RWPE2 (cell line): Measurements from ENCODE around the gene AHDC1.

Experiments used
- ATAC-seq: fragments of 200-7000 bp; cut with Tn5 transposase; 3 replicates; pipeline ENCODE4 v1.9.1; 2021; ENCODE audit warnings: low read depth
- DNase-seq: peaks from one replicate; pipeline ENCODE4 v3.0.0-alpha.2; 2020; ENCODE audit warnings: low spot score
- H3K27ac ChIP-seq: fragments of 450-650 bp; 2 replicates; pipeline ENCODE4 v1.5.1; 2017; ENCODE audit warnings: mild to moderate bottlenecking; ENCODE audit not compliant: poor library complexity, severe bottlenecking
- H3K27me3 ChIP-seq: fragments of 250-450 bp; sonication (Bioruptor Pico); 2 replicates; pipeline ENCODE4 v1.5.1; 2021; ENCODE audit warnings: mild to moderate bottlenecking, moderate library complexity; ENCODE audit not compliant: insufficient read depth, poor library complexity, severe bottlenecking
- H3K36me3 ChIP-seq: fragments of 250-450 bp; sonication (Bioruptor Pico); 2 replicates; pipeline ENCODE4 v1.5.1; 2020; ENCODE audit warnings: low read depth, mild to moderate bottlenecking, moderate library complexity
- H3K4me1 ChIP-seq: fragments of 250-450 bp; sonication (Bioruptor Pico); 2 replicates; pipeline ENCODE4 v1.5.1; 2021; ENCODE audit warnings: mild to moderate bottlenecking, moderate library complexity; ENCODE audit not compliant: insufficient read depth, poor library complexity, severe bottlenecking
- H3K4me3 ChIP-seq: fragments of 250-450 bp; sonication (Bioruptor Pico); 2 replicates; pipeline ENCODE4 v1.5.1; 2021; ENCODE audit warnings: mild to moderate bottlenecking, moderate library complexity; ENCODE audit not compliant: severe bottlenecking
- H3K9me3 ChIP-seq: fragments of 250-450 bp; sonication (Bioruptor Pico); 2 replicates; pipeline ENCODE4 v1.5.1; 2021; ENCODE audit warnings: mild to moderate bottlenecking, moderate library complexity; ENCODE audit not compliant: severe bottlenecking
- CTCF ChIP-seq: fragments of 450-650 bp; IDR thresholded peaks from one replicate; pipeline ENCODE4 v1.5.1; 2017; ENCODE audit warnings: mild to moderate bottlenecking, moderate library complexity; ENCODE audit not compliant: poor library complexity, severe bottlenecking

The AHDC1 gene

GRCh38 chr1:27596986-27597385, 7.0 kb downstream of the AHDC1 start:
- no peak for DNase-seq

GRCh38 chr1:27596261-27596660, 7.7 kb downstream of the AHDC1 start:
- TF ChIP-seq CTCF, result no peak
- Histone ChIP-seq H3K27ac (peak overlapping the region; percentile 68), H3K36me3 (no peaks in the 10 kb centered on the region), H3K4me1 (peaks cover 56% of the 10 kb centered on the region), H3K4me3 (no peak overlapping the region), H3K9me3 (no peaks in the 10 kb centered on the region), H3K27me3 (no peaks in the 10 kb centered on the region)
- no peak for DNase-seq
- no peak for ATAC-seq

More at GRCh38 chr1:27596986-27597385, 7.0 kb downstream of the AHDC1 start:
- H3K27ac ChIP-seq, result peak overlapping the region; percentile 68
- no peak for ATAC-seq
- no peaks in the 10 kb centered on the region for H3K27me3 ChIP-seq
- H3K36me3 ChIP-seq, result no peaks in the 10 kb centered on the region
- peaks cover 53% of the 10 kb centered on the region for H3K4me1 ChIP-seq
- H3K4me3 ChIP-seq, result no peak overlapping the region
- no peaks in the 10 kb centered on the region for H3K9me3 ChIP-seq
- TF ChIP-seq CTCF, result no peak

- peaks cover 56% of the 10 kb centered on the region for H3K4me1 ChIP-seq
- no peak for TF ChIP-seq CTCF
- DNase-seq (no peak), ATAC-seq (no peak)
- no peak overlapping the region for H3K4me3 ChIP-seq
- no peaks in the 10 kb centered on the region for H3K9me3 ChIP-seq
- H3K27me3 ChIP-seq, result no peaks in the 10 kb centered on the region
- H3K27ac ChIP-seq, result peak overlapping the region; percentile 68
- H3K36me3 ChIP-seq, result peaks cover 1% of the 10 kb centered on the region; the same call in 1 of the 2 replicates
Measured at GRCh38 chr1:27595597-27595996, 8.3 kb downstream of the AHDC1 start.

- no peak for TF ChIP-seq CTCF
- Histone ChIP-seq H3K27me3 (no peaks in the 10 kb centered on the region), H3K36me3 (peaks cover 5% of the 10 kb centered on the region; the same call in 1 of the 2 replicates), H3K27ac (peak overlapping the region; percentile 68), H3K4me1 (peaks cover 59% of the 10 kb centered on the region), H3K9me3 (no peaks in the 10 kb centered on the region), H3K4me3 (no peak overlapping the region)
- ATAC-seq, result peak; percentile 66
- DNase-seq, result no peak
Measured at GRCh38 chr1:27594564-27595510, 9.1 kb downstream of the AHDC1 start.
